A549 treated with CpdA at 1 μM for 4 hours (cell line): Measurements from ENCODE around the gene SLC24A5. TPM values are rescaled to one million over a fixed set of nuclear protein-coding genes. Genes with fewer than 3 reads are reported as not detected.

ENCODE experiments used
- total RNA-seq: library from RNA; stranded (reverse); fragments of 200-300 nt; extraction: Qiagen RNA extraction; gene quantifications from 5 replicates; pipeline ENCODE4 v1.2.3, GENCODE V29; 2022; ENCODE audit warnings: low read depth

SLC24A5 gene
- not detected in 5 replicates for total RNA-seq

GRCh38 chr15:48120745-48121144 is at the start of gene SLC24A5:
Gene SLC24A5, plus strand, starts transcription at chr15:48120990. Its CDS starts 55 bp downstream, at chr15:48121045.

GRCh38 chr15:48177766-48178647 is 57.2 kb downstream of the SLC24A5 start, which contains the start of gene MYEF2:
Gene MYEF2, minus strand, starts transcription at chr15:48178295. Its CDS starts 58 bp downstream, at chr15:48178237.

GRCh38 chr15:48191574-48192225 is 70.9 kb downstream of the SLC24A5 start, which contains the start of gene CTXN2:
Gene CTXN2, plus strand, starts transcription at chr15:48191665. Its CDS starts 9,636 bp downstream, at chr15:48201301.

Other genes starting within 250 kb of the SLC24A5 start
- gene MYEF2, start 57.3 kb downstream of the SLC24A5 start, total RNA-seq: 13.5 to 19.4 TPM (median 17.2 TPM) in 5 replicates
- gene CTXN2, start 70.7 kb downstream of the SLC24A5 start, total RNA-seq: 0.03 to 0.05 TPM (median 0.04 TPM) in 3 of 5 replicates, not detected in the others
- gene SLC12A1, start 85.3 kb downstream of the SLC24A5 start, total RNA-seq: not detected in 5 replicates
- 84.9 to 112 TPM (median 110 TPM) in 5 replicates for gene DUT, start 210.4 kb downstream of the SLC24A5 start, total RNA-seq